SHP77 (cell line): ENCODE measurements around the gene UTP11.

Experiments used
- DNase-seq, 2 experiments: peaks; one replicate each; lab custom pipeline; 2025; lab: John Stamatoyannopoulos, UW

The UTP11 gene

GRCh38 chr1:38003261-38004250 lies 9.0 kb upstream of the UTP11 start:
- no peak for DNase-seq

- DNase-seq = no peak
Measured at GRCh38 chr1:38004284-38005108, 8.0 kb upstream of the UTP11 start.

GRCh38 chr1:38005195-38006007 lies 7.1 kb upstream of the UTP11 start, which contains the start of gene FHL3:
FHL3 (minus strand) TSS chr1:38005514; CDS start chr1:37999412, 6,102 bp downstream.
- peak in 1 of 2 experiments; percentile 45 for DNase-seq

- DNase-seq = no peak
Measured at GRCh38 chr1:38006008-38006828, 6.3 kb upstream of the UTP11 start.

GRCh38 chr1:38009088-38009840 lies 3.3 kb upstream of the UTP11 start:
- no peak for DNase-seq

GRCh38 chr1:38009841-38010180 lies 2.7 kb upstream of the UTP11 start:
- DNase-seq = no peak

- no peak for DNase-seq
Measured at GRCh38 chr1:38013227-38013622, 691 bp downstream of the UTP11 start.

GRCh38 chr1:38014171-38014570 lies 1.6 kb downstream of the UTP11 start:
- no peak for DNase-seq

- DNase-seq = no peak
Measured at GRCh38 chr1:38014724-38015424, 2.3 kb downstream of the UTP11 start.

- DNase-seq = no peak
Measured at GRCh38 chr1:38015978-38016725, 3.6 kb downstream of the UTP11 start.

GRCh38 chr1:38018864-38019343 lies 6.4 kb downstream of the UTP11 start:
- peak in 1 of 2 experiments; percentile 15 for DNase-seq

GRCh38 chr1:38020396-38020795 lies 7.9 kb downstream of the UTP11 start:
- DNase-seq = no peak

- DNase-seq = no peak
Measured at GRCh38 chr1:38021969-38022368, 9.4 kb downstream of the UTP11 start.

- no peak for DNase-seq
Measured at GRCh38 chr1:38022810-38023209, 10.3 kb downstream of the UTP11 start.

GRCh38 chr1:38025233-38025632 lies 12.7 kb downstream of the UTP11 start:
- DNase-seq = no peak

- DNase-seq = no peak
Measured at GRCh38 chr1:38025664-38026063, 13.1 kb downstream of the UTP11 start.

- peak in 1 of 2 experiments; percentile 4 for DNase-seq
Measured at GRCh38 chr1:38026592-38027200, 14.2 kb downstream of the UTP11 start.
